Skeletal muscle tissue (tissue), 4 donors: ENCODE measurements around the gene EP400. TPM values are rescaled to one million over a fixed set of nuclear protein-coding genes. Genes with fewer than 3 reads are reported as not detected.
"Not testable (repeated sequence)": the region's sequence is repeated elsewhere in the genome, so short reads cannot be mapped to it uniquely, and the experiment has no call there.

Source experiments
- H3K27ac ChIP-seq: one replicate; pipeline ENCODE4 v1.7.0; 2013; ENCODE audit warnings: mild to moderate bottlenecking, low read depth, low read length, inconsistent platforms
- H3K27me3 ChIP-seq, 3 donors: one replicate each; pipeline ENCODE4 v1.7.0; 2013; ENCODE audit warnings: low read length in 3 of 3; ENCODE audit not compliant: control insufficient read depth in 3 of 3, insufficient read depth in 3 of 3
- H3K36me3 ChIP-seq, 3 donors: one replicate each; pipeline ENCODE4 v1.7.0; 2013; ENCODE audit warnings: low read length in 3 of 3; ENCODE audit not compliant: control insufficient read depth in 3 of 3, insufficient read depth in 3 of 3
- H3K4me1 ChIP-seq, 3 donors: one replicate each; pipeline ENCODE4 v1.7.0; 2013; ENCODE audit warnings: low read length in 3 of 3, mild to moderate bottlenecking in 3 of 3; ENCODE audit not compliant: control insufficient read depth in 3 of 3, insufficient read depth in 3 of 3
- H3K4me3 ChIP-seq, 3 donors: one replicate each; pipeline ENCODE4 v1.7.0; 2013; ENCODE audit warnings: low read length in 3 of 3
- H3K9ac ChIP-seq, 3 donors: one replicate each; pipeline ENCODE4 v1.7.0; 2013; ENCODE audit warnings: low read length in 3 of 3, mild to moderate bottlenecking in 3 of 3, moderate library complexity in 2 of 3, low read depth in 1 of 3
- H3K9me3 ChIP-seq, 3 donors: one replicate each; pipeline ENCODE4 v1.7.0; 2013; ENCODE audit warnings: low read length in 3 of 3; ENCODE audit not compliant: control insufficient read depth in 3 of 3
- total RNA-seq: library from RNA; depleted of rRNA; stranded (reverse); fragments of >200 nt; gene quantifications from one replicate; pipeline ENCODE4 v1.2.3, GENCODE V29; 2014
- donor health status: Osteomylitis.

EP400 gene
- total RNA-seq, 1 donor from 2014 or later: 11.0 TPM

DNA sequence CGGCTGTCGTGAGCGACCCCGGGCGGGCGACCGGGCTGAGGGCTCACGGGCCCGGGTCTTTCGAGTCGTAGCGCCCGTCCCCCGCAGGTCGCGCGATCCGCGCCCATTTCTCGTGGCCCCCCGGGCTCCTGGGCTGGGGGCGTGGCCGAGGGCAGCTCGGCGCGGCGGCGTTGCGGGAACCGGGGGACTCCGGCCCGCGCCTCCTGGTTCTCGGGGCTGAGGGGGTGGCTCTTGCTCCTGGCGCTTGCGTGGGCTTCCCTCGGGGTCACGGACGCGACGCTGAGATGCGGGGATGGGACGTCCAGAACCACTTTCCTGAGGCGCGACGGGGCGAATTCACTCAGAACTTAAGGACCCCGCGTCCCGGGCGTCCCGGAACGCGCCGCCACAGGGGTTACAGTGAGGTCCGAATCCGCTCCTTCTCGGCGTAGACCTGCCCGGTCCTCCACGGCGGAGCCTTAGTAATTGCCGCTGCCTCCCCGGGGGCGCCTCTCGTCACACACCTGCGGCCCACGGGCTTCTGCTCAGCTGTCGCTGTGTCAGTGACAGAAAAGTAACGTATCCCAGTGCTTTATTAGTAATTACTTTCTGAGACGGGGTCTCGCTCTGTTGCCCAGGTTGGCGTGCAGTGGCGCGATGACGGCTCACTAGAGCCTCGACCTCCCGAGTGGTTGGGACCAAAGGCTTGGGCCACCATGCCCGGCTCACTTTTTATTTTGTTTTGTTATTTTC lies 606 bp downstream of the EP400 start:
- Histone ChIP-seq H3K27ac (peak overlapping the region; percentile 72), H3K4me3 (peak overlapping the region; percentile 82 to 86 (median 82)), H3K9me3 (no peaks in the 10 kb centered on the region), H3K27me3 (no peaks in the 10 kb centered on the region), H3K9ac (peak overlapping the region; percentile 79 to 92 (median 87)), H3K4me1 (peaks cover 12 to 21% (median 15%) of the 10 kb centered on the region in 3 donors), H3K36me3 (peaks cover 0 to 3% (median 0%) of the 10 kb centered on the region in 3 donors)

DNA sequence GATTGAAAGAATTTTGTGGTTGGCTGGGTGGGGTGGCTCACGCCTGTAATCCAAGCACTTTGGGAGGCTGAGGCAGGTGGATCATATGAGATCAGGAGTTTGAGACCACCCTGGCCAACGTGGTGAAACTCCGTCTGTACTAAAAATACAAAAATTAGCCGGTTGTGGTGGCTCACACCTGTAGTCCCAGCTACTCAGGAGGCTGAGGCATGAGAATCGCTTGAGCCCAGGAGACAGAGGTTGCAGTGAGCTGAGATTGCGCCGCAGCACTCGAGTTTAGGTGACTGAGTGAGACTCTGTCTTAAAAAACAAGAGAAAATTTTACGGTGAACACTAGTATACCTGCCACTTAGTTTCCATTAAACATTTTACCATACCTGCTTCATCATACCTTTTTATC lies 4.1 kb downstream of the EP400 start:
- not testable (repeated sequence) for H3K36me3 ChIP-seq, H3K27ac ChIP-seq, H3K4me3 ChIP-seq, H3K27me3 ChIP-seq, H3K9ac ChIP-seq, H3K9me3 ChIP-seq
- H3K4me1 ChIP-seq: peaks cover 17 to 30% (median 26%) of the 10 kb centered on the region in 3 donors

DNA sequence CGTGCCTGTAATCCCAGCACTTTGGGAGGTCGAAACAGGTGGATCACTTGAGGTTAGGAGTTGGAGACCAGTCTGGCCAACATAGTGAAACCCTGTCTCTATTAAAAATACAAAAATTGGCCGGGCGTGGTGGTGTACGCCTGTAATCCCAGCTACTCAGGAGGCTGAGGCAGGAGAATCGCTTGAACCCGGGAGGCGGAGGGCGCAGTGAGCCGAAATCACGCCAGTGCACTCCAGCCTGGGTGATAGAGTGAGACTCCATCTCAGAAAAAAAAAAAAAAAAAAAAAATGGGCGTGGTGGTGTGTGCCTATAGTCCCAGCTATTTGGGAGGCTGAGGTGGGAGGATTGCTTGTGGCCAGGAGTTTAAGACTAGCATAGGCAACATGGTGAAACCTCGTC lies 4.7 kb downstream of the EP400 start:
- H3K4me1 ChIP-seq: peaks cover 22 to 37% (median 32%) of the 10 kb centered on the region in 3 donors
- not testable (repeated sequence) for H3K36me3 ChIP-seq, H3K9me3 ChIP-seq, H3K27me3 ChIP-seq, H3K9ac ChIP-seq, H3K4me3 ChIP-seq, H3K27ac ChIP-seq

DNA sequence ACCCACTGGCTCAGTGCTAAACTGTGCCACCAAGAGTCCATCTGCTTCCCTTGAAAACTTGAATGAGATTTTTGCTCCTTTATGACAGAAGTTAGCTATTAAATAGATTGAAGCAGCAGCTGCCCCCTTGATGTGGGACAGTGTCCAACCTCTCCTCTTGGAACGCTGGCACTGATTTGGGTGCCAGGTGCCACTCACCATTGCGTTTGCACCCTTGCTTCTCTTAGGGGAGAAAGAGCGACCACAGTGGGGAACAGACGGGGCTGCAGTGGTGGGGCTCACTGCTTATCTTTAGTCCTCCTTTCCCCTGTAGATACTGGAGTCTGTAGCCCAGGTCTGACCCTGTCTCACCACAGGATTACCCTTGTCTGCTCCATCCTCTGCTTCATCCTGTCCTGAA lies 9.4 kb downstream of the EP400 start:
- peak overlapping the region; percentile 8 to 70 (median 33) for H3K9ac ChIP-seq
- H3K36me3 ChIP-seq: peaks cover 3 to 10% (median 6%) of the 10 kb centered on the region in 3 donors
- peaks cover 19 to 30% (median 26%) of the 10 kb centered on the region in 3 donors for H3K4me1 ChIP-seq
- H3K9me3 ChIP-seq: no peaks in the 10 kb centered on the region
- no peak overlapping the region for H3K27ac ChIP-seq
- H3K4me3 ChIP-seq: no peak overlapping the region
- H3K27me3 ChIP-seq: no peaks in the 10 kb centered on the region

DNA sequence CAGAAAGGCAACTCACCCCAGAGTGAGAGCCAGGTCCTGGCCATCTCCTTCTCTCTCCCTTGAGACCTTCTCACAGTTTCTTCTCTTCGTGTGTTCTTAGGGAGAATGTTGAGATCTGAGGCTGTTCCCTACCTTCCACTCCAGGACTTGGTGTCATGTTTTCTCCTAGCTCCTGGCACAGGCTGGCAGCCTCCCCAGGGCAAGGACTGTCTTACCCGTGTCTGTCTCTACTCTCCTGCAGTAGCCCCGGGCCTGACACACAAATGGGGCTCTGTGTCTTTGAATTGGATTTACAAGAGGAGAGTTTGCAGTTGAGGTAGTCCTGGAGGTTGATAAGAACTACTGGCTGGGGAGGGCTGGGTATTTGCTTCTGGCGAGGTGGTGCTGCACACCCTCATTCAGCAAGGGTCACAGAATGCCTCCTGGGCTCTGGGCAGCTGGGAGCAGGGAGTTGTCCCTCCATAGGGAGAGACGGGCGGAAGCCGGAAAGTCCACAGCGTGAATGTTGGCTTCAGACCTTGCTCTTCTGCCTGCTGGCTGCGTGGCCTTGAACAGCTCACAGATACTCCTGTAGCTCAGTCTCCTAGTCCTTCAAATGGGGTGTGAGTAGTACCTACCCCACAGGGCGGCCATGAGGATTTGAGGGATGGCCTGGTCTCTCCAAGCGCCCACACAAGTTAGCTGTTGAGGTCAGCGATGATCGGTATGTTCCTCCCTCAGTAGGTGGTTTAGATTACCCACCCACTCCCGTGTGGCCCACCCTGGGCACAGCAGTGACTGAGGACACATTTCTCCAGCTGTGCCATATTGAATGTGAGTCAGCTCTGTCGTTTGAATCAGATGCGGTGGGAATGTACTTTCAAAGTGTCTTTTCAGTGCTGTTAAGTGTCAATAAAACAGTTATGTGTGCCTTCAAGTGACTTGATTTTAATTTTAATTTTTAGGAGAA lies 10.2 kb downstream of the EP400 start:
- H3K27ac ChIP-seq: no peak overlapping the region
- peak overlapping the region in 2 of 3 donors; percentile 8 to 16 for H3K9ac ChIP-seq
- peaks cover 3 to 10% (median 6%) of the 10 kb centered on the region in 3 donors for H3K36me3 ChIP-seq
- no peak overlapping the region for H3K4me3 ChIP-seq
- peaks cover 19 to 30% (median 26%) of the 10 kb centered on the region in 3 donors for H3K4me1 ChIP-seq
- H3K27me3 ChIP-seq: no peaks in the 10 kb centered on the region
- H3K9me3 ChIP-seq: no peaks in the 10 kb centered on the region

DNA sequence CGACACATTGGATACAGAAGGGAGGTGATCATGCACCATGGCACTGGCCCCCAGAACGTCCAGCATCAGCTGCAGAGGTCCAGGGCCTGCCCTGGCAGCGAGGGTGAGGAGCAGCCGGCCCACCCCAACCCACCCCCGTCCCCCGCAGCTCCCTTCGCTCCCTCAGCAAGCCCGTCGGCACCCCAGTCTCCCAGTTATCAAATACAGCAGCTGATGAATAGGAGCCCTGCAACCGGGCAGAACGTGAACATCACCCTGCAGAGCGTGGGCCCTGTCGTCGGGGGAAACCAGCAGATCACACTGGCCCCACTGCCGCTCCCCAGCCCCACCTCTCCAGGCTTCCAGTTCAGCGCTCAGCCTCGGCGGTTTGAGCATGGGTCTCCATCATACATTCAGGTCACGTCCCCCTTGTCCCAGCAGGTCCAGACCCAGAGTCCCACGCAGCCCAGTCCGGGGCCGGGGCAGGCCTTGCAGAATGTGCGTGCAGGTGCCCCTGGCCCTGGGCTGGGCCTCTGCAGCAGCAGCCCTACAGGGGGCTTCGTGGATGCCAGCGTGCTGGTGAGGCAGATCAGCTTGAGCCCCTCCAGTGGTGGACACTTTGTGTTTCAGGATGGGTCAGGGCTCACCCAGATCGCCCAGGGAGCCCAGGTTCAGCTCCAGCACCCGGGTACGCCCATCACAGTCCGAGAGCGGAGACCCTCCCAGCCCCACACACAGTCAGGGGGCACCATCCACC lies 11.0 kb downstream of the EP400 start:
- H3K4me1 ChIP-seq: peaks cover 19 to 30% (median 24%) of the 10 kb centered on the region in 3 donors
- H3K27me3 ChIP-seq, H3K4me3 ChIP-seq, H3K9me3 ChIP-seq, H3K9ac ChIP-seq, H3K27ac ChIP-seq: not testable (repeated sequence)
- H3K36me3 ChIP-seq: peaks cover 3 to 10% (median 6%) of the 10 kb centered on the region in 3 donors

DNA sequence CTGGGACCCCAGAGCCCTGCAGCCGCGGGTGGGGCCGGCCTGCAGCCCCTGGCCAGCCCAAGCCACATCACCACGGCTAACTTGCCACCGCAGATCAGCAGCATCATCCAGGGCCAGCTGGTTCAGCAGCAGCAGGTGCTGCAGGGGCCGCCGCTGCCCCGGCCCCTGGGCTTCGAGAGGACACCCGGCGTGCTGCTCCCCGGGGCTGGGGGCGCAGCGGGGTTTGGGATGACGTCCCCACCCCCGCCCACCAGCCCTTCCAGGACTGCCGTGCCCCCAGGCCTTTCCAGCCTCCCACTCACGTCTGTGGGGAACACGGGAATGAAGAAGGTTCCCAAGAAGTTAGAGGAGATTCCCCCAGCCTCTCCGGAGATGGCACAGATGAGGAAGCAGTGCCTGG lies 11.6 kb downstream of the EP400 start:
- H3K9me3 ChIP-seq, H3K9ac ChIP-seq, H3K4me3 ChIP-seq, H3K36me3 ChIP-seq, H3K27me3 ChIP-seq, H3K27ac ChIP-seq: not testable (repeated sequence)
- H3K4me1 ChIP-seq: peaks cover 20 to 27% (median 25%) of the 10 kb centered on the region in 3 donors

DNA sequence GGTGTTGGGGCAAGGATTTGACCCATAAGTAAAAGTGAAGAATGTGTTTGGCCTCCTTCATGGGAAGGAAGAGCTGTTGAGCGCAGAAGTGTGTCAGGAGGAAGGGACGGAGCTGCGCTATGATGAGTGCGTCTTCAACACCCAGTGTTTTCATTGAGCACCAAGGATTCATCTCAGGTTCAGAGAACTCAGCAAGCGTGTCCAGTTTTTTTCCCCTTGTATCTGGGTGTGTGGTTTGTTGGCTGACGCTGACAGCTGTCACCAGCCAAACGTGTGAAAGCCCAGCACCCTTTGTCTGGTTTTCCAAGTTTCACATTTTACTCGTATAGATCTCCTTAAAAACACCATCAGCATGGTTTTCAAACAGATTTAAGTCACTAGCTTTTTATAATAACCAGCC lies 12.3 kb downstream of the EP400 start:
- H3K4me3 ChIP-seq: no peak overlapping the region
- H3K9me3 ChIP-seq: no peaks in the 10 kb centered on the region
- H3K27ac ChIP-seq: no peak overlapping the region
- H3K27me3 ChIP-seq: no peaks in the 10 kb centered on the region
- peaks cover 20 to 25% (median 25%) of the 10 kb centered on the region in 3 donors for H3K4me1 ChIP-seq
- H3K36me3 ChIP-seq: peaks cover 3 to 8% (median 6%) of the 10 kb centered on the region in 3 donors
- H3K9ac ChIP-seq: no peak overlapping the region

DNA sequence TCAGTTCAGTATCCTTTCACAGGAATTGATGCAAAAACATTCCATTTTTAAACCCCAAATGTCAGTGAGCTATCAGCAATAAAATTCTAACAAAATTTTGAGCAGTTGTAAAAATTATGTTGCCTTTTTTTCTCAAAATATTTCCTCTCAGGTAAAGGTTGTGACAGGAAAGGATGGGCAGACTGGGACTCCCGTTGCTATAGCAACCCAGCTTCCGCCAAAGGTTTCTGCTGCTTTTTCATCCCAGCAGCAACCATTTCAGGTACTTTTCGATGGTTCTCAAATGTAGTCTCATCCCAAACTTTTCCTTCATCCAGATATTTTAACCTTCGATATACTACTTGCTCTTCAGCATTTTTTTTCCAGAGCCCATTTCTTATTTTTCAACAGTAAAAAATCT lies 13.6 kb downstream of the EP400 start:
- H3K4me3 ChIP-seq: no peak overlapping the region
- H3K9me3 ChIP-seq: no peaks in the 10 kb centered on the region
- no peak overlapping the region for H3K27ac ChIP-seq
- H3K4me1 ChIP-seq: peaks cover 20 to 21% (median 20%) of the 10 kb centered on the region in 3 donors
- peaks cover 3 to 8% (median 6%) of the 10 kb centered on the region in 3 donors for H3K36me3 ChIP-seq
- no peak overlapping the region for H3K9ac ChIP-seq
- H3K27me3 ChIP-seq: no peaks in the 10 kb centered on the region
